H9 (cell line): ENCODE results near the gene CLEC16A. TPM values are rescaled to one million over a fixed set of nuclear protein-coding genes. Genes with fewer than 3 reads are reported as not detected.

Experiments
- DNase-seq: peaks from one replicate; pipeline ENCODE4 v3.0.0-alpha.2; 2017
- H2AFZ ChIP-seq: one replicate; pipeline ENCODE4 v1.6.1; 2013; ENCODE audit warnings: mild to moderate bottlenecking, low read length, control low read depth, moderate library complexity
- H2AK5ac ChIP-seq: 2 replicates; pipeline ENCODE4 v1.6.1; 2013; ENCODE audit warnings: low read length, control low read depth, mixed read lengths; ENCODE audit not compliant: insufficient read length
- H2BK120ac ChIP-seq: one replicate; pipeline ENCODE4 v1.6.1; 2013; ENCODE audit warnings: low read depth, mild to moderate bottlenecking, low read length, control low read depth, inconsistent platforms; ENCODE audit not compliant: poor library complexity, severe bottlenecking
- H2BK12ac ChIP-seq: 2 replicates; pipeline ENCODE4 v1.6.1; 2013; ENCODE audit warnings: low read length, control low read depth, mixed read lengths, low read depth; ENCODE audit not compliant: insufficient read length
- H2BK15ac ChIP-seq: 2 replicates; pipeline ENCODE4 v1.6.1; 2013; ENCODE audit warnings: low read depth, low read length, control low read depth
- H2BK20ac ChIP-seq: one replicate; pipeline ENCODE4 v1.6.1; 2013; ENCODE audit warnings: low read depth, mild to moderate bottlenecking, low read length, control low read depth, inconsistent platforms; ENCODE audit not compliant: poor library complexity, severe bottlenecking
- H2BK5ac ChIP-seq: 2 replicates; pipeline ENCODE4 v1.6.1; 2013; ENCODE audit warnings: low read length, control low read depth, mixed read lengths; ENCODE audit not compliant: insufficient read length
- H3K14ac ChIP-seq: 2 replicates; pipeline ENCODE4 v1.6.1; 2013; ENCODE audit warnings: low read length, control low read depth; ENCODE audit not compliant: insufficient read depth
- H3K18ac ChIP-seq: 2 replicates; pipeline ENCODE4 v1.6.1; 2013; ENCODE audit warnings: low read depth, mild to moderate bottlenecking, mixed read lengths, low read length, control low read depth; ENCODE audit not compliant: insufficient read length
- H3K23ac ChIP-seq: 2 replicates; pipeline ENCODE4 v1.6.1; 2013; ENCODE audit warnings: low read length, control low read depth, mixed read lengths, low read depth; ENCODE audit not compliant: insufficient read length
- H3K23me2 ChIP-seq: 2 replicates; pipeline ENCODE4 v1.6.1; 2013; ENCODE audit warnings: low read depth, mild to moderate bottlenecking, mixed read lengths, low read length, control low read depth; ENCODE audit not compliant: insufficient read length, poor library complexity, severe bottlenecking
- H3K27ac ChIP-seq: 2 replicates; pipeline ENCODE4 v1.5.1; 2013; ENCODE audit warnings: low read length, control low read depth, mixed read lengths, low read depth; ENCODE audit not compliant: insufficient read length
- H3K27me3 ChIP-seq: 2 replicates; pipeline ENCODE4 v1.6.1; 2013; ENCODE audit warnings: low read length, control low read depth, inconsistent platforms; ENCODE audit not compliant: insufficient read depth
- H3K4ac ChIP-seq: 2 replicates; pipeline ENCODE4 v1.6.1; 2013; ENCODE audit warnings: low read depth, mild to moderate bottlenecking, control low read depth, inconsistent platforms, low read length, moderate library complexity
- H3K4me1 ChIP-seq: 2 replicates; pipeline ENCODE4 v1.6.1; 2013; ENCODE audit warnings: low read length, control low read depth, inconsistent platforms; ENCODE audit not compliant: insufficient read depth
- H3K4me2 ChIP-seq: 2 replicates; pipeline ENCODE4 v1.6.1; 2013; ENCODE audit warnings: low read length, control low read depth, mixed read lengths; ENCODE audit not compliant: insufficient read length, insufficient read depth
- H3K56ac ChIP-seq: 2 replicates; pipeline ENCODE4 v1.6.1; 2013; ENCODE audit warnings: low read depth, mild to moderate bottlenecking, mixed read lengths, low read length, control low read depth; ENCODE audit not compliant: insufficient read length
- H3K79me1 ChIP-seq: 2 replicates; pipeline ENCODE4 v1.6.1; 2013; ENCODE audit warnings: low read depth, mild to moderate bottlenecking, moderate library complexity, low read length, control low read depth, inconsistent platforms; ENCODE audit not compliant: insufficient read depth, poor library complexity, severe bottlenecking
- H3K79me2 ChIP-seq: 2 replicates; pipeline ENCODE4 v1.6.1; 2013; ENCODE audit warnings: low read length, control low read depth, inconsistent platforms; ENCODE audit not compliant: insufficient read depth
- H3K9ac ChIP-seq: 2 replicates; pipeline ENCODE4 v1.6.1; 2013; ENCODE audit warnings: low read length, control low read depth, mixed read lengths; ENCODE audit not compliant: insufficient read length; ENCODE audit errors: extremely low read depth
- H3K9me3 ChIP-seq: one replicate; pipeline ENCODE4 v1.6.1; 2013; ENCODE audit warnings: low read depth, low read length, inconsistent platforms; ENCODE audit not compliant: control insufficient read depth
- H3T11ph ChIP-seq: one replicate; pipeline ENCODE4 v1.6.1; 2013; ENCODE audit warnings: mild to moderate bottlenecking, low read length, control low read depth, inconsistent platforms
- H4K20me1 ChIP-seq: one replicate; pipeline ENCODE4 v1.6.1; 2013; ENCODE audit not compliant: control insufficient read depth, insufficient read length, insufficient read depth
- H4K5ac ChIP-seq: 2 replicates; pipeline ENCODE4 v1.6.1; 2013; ENCODE audit warnings: low read depth, mild to moderate bottlenecking, mixed read lengths, low read length, control low read depth; ENCODE audit not compliant: insufficient read length
- H4K8ac ChIP-seq: replicated peaks from 2 replicates; pipeline ENCODE4 v1.6.1; 2013; ENCODE audit warnings: low read length, control low read depth, mixed read lengths, low read depth; ENCODE audit not compliant: insufficient read length
- H4K91ac ChIP-seq: 2 replicates; pipeline ENCODE4 v1.6.1; 2013; ENCODE audit warnings: low read depth, mild to moderate bottlenecking, moderate library complexity, mixed read lengths, low read length, control low read depth; ENCODE audit not compliant: insufficient read length
- H3K27ac Mint-ChIP-seq, 3 experiments: 2 replicates in 2 of 3; 3 replicates in 1 of 3; pipeline ENCODE4 v1.8.0; 2020 to 2021; ENCODE audit warnings: mixed read lengths in 3 of 3, mild to moderate bottlenecking in 1 of 3, moderate library complexity in 1 of 3
- H3K27me3 Mint-ChIP-seq: 2 replicates; pipeline ENCODE4 v1.8.0; 2021; ENCODE audit warnings: low read depth, mild to moderate bottlenecking, moderate library complexity, mixed read lengths
- H3K36me3 Mint-ChIP-seq, 3 experiments: 2 replicates in 2 of 3; 3 replicates in 1 of 3; pipeline ENCODE4 v1.8.0; 2020 to 2021; ENCODE audit warnings: low read depth in 3 of 3, mixed read lengths in 3 of 3; ENCODE audit not compliant: insufficient read depth in 1 of 3
- H3K4me1 Mint-ChIP-seq, 2 experiments: 2 replicates each; pipeline ENCODE4 v1.8.0; 2020; ENCODE audit warnings: mixed read lengths in 2 of 2
- H3K4me3 Mint-ChIP-seq, 2 experiments: 2 replicates in 1 of 2; 3 replicates in 1 of 2; pipeline ENCODE4 v1.8.0; 2020 to 2021; ENCODE audit warnings: mild to moderate bottlenecking in 2 of 2, mixed read lengths in 2 of 2, moderate library complexity in 1 of 2
- H3K9me3 Mint-ChIP-seq, 2 experiments: 2 replicates in 1 of 2; 3 replicates in 1 of 2; pipeline ENCODE4 v1.8.0; 2020; ENCODE audit warnings: mild to moderate bottlenecking in 2 of 2, mixed read lengths in 2 of 2, moderate library complexity in 1 of 2
- CTCF ChIP-seq: fragments of 200-600 bp; sonication (generic); conservative IDR thresholded peaks from 3 replicates; pipeline ENCODE4 v1.8.0; 2021; ENCODE audit warnings: antibody characterized with exemption, mild to moderate bottlenecking
- WGBS: extraction: QIAGEN DNeasy Blood & Tissue Kit; methylation state at CpG from one replicate; pipeline ENCODE4 v1.1.7; 2013; ENCODE audit warnings: missing lambda C conversion rate, low lambda C conversion rate, mixed read lengths; ENCODE audit not compliant: insufficient read length; ENCODE audit errors: extremely low coverage; 5-methylcytosine and 5-hydroxymethylcytosine counted together
- total RNA-seq: library from RNA; stranded (reverse); gene quantifications from 2 replicates; pipeline ENCODE4 v1.2.1, GENCODE V29; 2021

The CLEC16A gene
- total RNA-seq, 1 experiment from 2014 or later = 15.2 TPM

- H3K14ac ChIP-seq = no peak overlapping the region
- H3K4me1 Mint-ChIP-seq = peaks cover 4% of the 10 kb centered on the region in 2 experiments; a peak in 2 of 4 replicates
- no peak for TF ChIP-seq CTCF
- no peak overlapping the region for H4K91ac ChIP-seq
- no peaks in the 10 kb centered on the region for H4K20me1 ChIP-seq
- H3K4me3 Mint-ChIP-seq = no peak overlapping the region
- H2BK5ac ChIP-seq = no peak overlapping the region
- H2BK15ac ChIP-seq = no peak overlapping the region
- H3K79me1 ChIP-seq = no peaks in the 10 kb centered on the region
- H3K27me3 ChIP-seq = no peaks in the 10 kb centered on the region
- no peaks in the 10 kb centered on the region for H3K23me2 ChIP-seq
- H3K79me2 ChIP-seq = no peaks in the 10 kb centered on the region
- H3K56ac ChIP-seq = no peak overlapping the region
- no peak overlapping the region for H3K18ac ChIP-seq
- H2AFZ ChIP-seq = no peak overlapping the region
- H3K9me3 Mint-ChIP-seq = peaks cover 7 to 8% of the 10 kb centered on the region in 2 experiments; a peak in 3 of 5 replicates
- H3K9me3 ChIP-seq = no peaks in the 10 kb centered on the region
- H3K4me2 ChIP-seq = no peak overlapping the region
- peaks cover 17 to 50% (median 45%) of the 10 kb centered on the region in 3 experiments for H3K36me3 Mint-ChIP-seq
- H3T11ph ChIP-seq = no peak overlapping the region
- no peaks in the 10 kb centered on the region for H3K4me1 ChIP-seq
- no peak overlapping the region for H2BK120ac ChIP-seq
- H4K5ac ChIP-seq = no peak overlapping the region
- H2AK5ac ChIP-seq = no peak overlapping the region
- no CpG with 5 or more reads among the region's 3 CpGs for WGBS
- H4K8ac ChIP-seq = no peak overlapping the region
- H3K27ac ChIP-seq = no peak overlapping the region
- H2BK20ac ChIP-seq = no peak overlapping the region
- H3K27ac Mint-ChIP-seq = no peak overlapping the region
- H3K9ac ChIP-seq = no peak overlapping the region
- H3K4ac ChIP-seq = no peak overlapping the region
- H3K23ac ChIP-seq = no peak overlapping the region
- no peak for DNase-seq
- H2BK12ac ChIP-seq = no peak overlapping the region
- H3K27me3 Mint-ChIP-seq = no peaks in the 10 kb centered on the region; the same call in 1 of the 2 replicates
Measured at GRCh38 chr16:11025120-11025531, 80.8 kb downstream of the CLEC16A start.
